Retina (tissue), 1 donor: ENCODE results near the gene FGFR3.
"Not testable (repeated sequence)": the region's sequence is repeated elsewhere in the genome, so short reads cannot be mapped to it uniquely, and the experiment has no call there.

ENCODE experiments used
- DNase-seq: peaks from one replicate; pipeline ENCODE4 v3.0.0-alpha.2; 2016

The FGFR3 gene

GRCh38 chr4:1821679-1822567, 28.8 kb downstream of the FGFR3 start:
- no peak for DNase-seq

GRCh38 chr4:1822568-1823544, 29.8 kb downstream of the FGFR3 start:
- no peak for DNase-seq

- no peak for DNase-seq
Observed at GRCh38 chr4:1823545-1823932, 30.4 kb downstream of the FGFR3 start.

GRCh38 chr4:1824746-1825145, 31.7 kb downstream of the FGFR3 start:
- DNase-seq, result no peak

GRCh38 chr4:1825326-1825725, 32.2 kb downstream of the FGFR3 start:
- DNase-seq, result no peak

- DNase-seq, result no peak
Observed at GRCh38 chr4:1826531-1827350, 33.6 kb downstream of the FGFR3 start.

- no peak for DNase-seq
Observed at GRCh38 chr4:1830234-1830633, 37.1 kb downstream of the FGFR3 start.

GRCh38 chr4:1830642-1831228, 37.6 kb downstream of the FGFR3 start:
- DNase-seq, result no peak

GRCh38 chr4:1831331-1831730, 38.2 kb downstream of the FGFR3 start:
- no peak for DNase-seq

GRCh38 chr4:1832690-1833089, 39.6 kb downstream of the FGFR3 start:
- no peak for DNase-seq

- no peak for DNase-seq
Observed at GRCh38 chr4:1833307-1834046, 40.4 kb downstream of the FGFR3 start.

- DNase-seq, result no peak
Observed at GRCh38 chr4:1834047-1834775, 41.1 kb downstream of the FGFR3 start.

- DNase-seq, result not testable (repeated sequence)
Observed at GRCh38 chr4:1835836-1836235, 42.7 kb downstream of the FGFR3 start.

GRCh38 chr4:1836650-1837049, 43.6 kb downstream of the FGFR3 start:
- no peak for DNase-seq

GRCh38 chr4:1837069-1837468, 44.0 kb downstream of the FGFR3 start:
- no peak for DNase-seq

- DNase-seq, result no peak
Observed at GRCh38 chr4:1839282-1839681, 46.2 kb downstream of the FGFR3 start.

- DNase-seq, result no peak
Observed at GRCh38 chr4:1841201-1841886, 48.3 kb downstream of the FGFR3 start.

GRCh38 chr4:1841887-1842210, 48.8 kb downstream of the FGFR3 start:
- DNase-seq, result no peak

- DNase-seq, result no peak
Observed at GRCh38 chr4:1842339-1842895, 49.3 kb downstream of the FGFR3 start.

GRCh38 chr4:1842993-1843448, 49.9 kb downstream of the FGFR3 start:
- no peak for DNase-seq
